ENCODE data around the gene KCNJ14.

Gene KCNJ14

GRCh38 chr19:48508729-48509411 lies 53.5 kb downstream of the KCNJ14 start:
- DNase-seq (ENCODE audit: low read depth), result no peak

- no peak for DNase-seq (ENCODE audit: low read depth)
These were observed 54.3 kb downstream of the KCNJ14 start for GRCh38 chr19:48509467-48510194.

- no peak for DNase-seq (ENCODE audit: low read depth)
These were observed 55.3 kb downstream of the KCNJ14 start for GRCh38 chr19:48510421-48511268.

DNA sequence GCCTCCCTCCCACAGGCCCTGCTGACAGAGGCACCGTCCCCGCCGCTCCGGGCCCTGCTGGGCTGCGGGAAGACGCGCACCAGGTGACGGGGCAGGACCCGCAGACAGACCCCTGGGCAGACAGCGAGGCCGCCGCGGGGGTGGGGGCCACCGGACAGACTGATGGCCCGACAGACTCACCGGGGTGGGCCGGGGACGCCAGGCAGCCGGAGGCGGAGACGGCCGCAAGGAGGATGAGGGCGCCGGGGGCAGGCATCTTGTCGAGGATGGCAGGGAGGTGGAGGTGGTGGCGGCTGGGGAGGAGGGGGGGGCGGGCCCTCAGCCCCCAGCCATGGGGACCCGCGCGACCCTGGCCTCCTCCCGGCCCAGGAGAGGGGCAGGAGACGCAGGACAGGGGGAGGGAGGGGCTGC lies 56.0 kb downstream of the KCNJ14 start:
- no peak for DNase-seq (ENCODE audit: low read depth)

DNA sequence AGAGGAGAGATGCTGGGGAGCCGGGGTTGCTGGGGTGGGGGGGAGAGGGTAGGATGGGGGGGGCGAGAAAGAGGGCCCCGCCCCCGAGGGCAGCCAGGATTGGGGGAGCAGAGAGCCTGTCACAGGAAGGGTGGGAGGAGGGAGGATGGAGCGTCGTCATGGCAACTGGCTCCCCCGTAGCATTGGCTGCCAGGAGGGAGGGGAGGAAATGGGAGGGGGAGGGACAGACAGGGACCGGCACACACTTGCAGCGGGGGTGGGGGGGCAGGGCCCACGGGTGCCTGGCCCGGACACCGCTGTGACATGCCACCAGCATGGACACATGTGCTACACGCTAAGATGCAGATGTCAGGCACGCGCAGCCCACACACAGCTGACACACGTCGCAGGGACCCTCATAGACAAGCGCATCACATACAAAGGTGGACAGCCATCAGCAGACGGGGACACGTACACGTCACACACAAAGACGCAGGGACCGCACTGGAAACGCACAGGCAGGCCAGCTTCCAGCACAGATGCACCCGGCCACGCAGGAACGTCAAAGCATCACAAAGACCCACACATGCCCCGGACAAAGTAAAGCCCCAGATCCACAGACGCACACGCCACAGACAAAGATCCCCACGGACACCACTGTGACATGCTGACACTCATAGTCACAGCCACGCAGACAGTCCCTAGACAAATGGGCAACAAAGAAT lies 56.6 kb downstream of the KCNJ14 start, which contains the start of gene LMTK3:
Gene LMTK3 (minus strand): TSS at position 36 of the 704 bp plus-strand sequence. CDS start 259 bp downstream, outside the sequence.
- no peak for DNase-seq (ENCODE audit: low read depth)

DNA sequence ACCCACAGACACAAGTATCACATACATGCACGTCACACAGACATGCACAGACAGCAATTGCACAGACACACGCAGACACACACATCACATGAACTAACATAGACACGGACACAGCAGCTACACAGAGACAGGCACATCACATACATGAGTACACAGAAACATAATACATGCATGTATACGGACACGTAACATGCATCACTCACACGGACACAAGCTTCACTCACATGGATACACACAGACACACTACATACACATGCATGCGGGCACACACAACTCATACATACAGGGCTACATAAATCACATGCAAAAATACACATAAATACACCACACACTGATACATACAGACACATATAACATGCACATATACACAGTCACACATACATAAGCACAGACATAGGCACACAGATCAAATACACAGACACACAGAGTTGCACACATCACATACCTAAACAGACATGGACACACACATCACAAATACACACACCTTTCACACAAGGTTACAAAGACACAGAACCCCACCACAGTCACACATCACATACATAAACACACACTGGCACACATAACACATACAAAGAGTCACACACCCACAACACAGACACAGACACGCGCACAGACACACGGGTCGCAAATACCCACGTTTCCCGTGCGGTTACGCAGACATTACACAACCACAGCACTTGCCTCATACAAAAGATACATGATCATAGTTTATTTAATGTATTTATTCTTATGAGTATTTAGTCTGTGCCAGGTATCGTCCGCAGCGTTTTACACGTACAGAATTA lies 57.3 kb downstream of the KCNJ14 start:
- DNase-seq (ENCODE audit: low read depth), result no peak

- DNase-seq (ENCODE audit: low read depth), result peak; percentile 27
These were observed 58.1 kb downstream of the KCNJ14 start for GRCh38 chr19:48513289-48514122.

DNA sequence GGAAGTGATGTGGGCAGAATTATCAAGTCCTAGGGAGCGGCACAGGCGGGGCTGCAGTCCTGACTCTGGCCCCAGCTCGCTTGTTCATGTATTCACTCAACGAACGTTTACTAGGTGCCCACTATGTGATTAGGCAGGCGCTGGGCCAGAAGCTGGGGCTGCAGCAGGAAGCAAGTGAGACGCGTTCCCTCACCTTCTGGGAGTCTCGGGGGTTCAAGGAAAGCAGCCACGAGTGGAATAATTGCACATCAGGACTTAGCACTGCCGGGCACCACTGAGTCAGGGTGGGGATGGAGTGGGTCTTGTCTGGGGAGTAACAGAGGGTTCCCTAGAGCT lies 58.7 kb downstream of the KCNJ14 start:
- no peak for DNase-seq (ENCODE audit: low read depth)

DNA sequence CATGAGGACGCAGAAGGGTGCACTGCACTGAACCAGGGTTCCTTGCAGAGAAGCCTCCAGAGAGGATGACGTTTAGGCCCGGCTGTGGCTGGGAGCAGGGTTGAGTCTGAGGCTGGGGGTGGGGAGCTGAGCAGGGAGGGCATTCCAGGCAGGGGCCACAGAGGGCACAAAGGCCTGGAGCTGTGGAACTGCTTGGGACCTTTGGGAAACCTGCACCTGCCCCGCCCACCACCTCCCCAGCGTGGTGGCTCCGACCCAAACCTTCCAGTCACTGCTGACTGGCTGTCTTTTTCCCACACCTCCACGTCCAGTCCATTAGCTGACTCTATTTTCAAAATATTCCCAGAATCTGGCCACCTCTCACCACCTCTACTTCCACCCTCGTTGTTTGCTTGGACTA lies 61.2 kb downstream of the KCNJ14 start:
- DNase-seq (ENCODE audit: low read depth), result no peak
